Renal cortical epithelial cell (primary cell): Measurements from ENCODE around the gene CIDEC. TPM values are rescaled to one million over a fixed set of nuclear protein-coding genes. Genes with fewer than 3 reads are reported as not detected.

Experiments
- total RNA-seq: library from RNA; depleted of rRNA; stranded (reverse); fragments of >200 nt; gene quantifications from 2 replicates; pipeline ENCODE4 v1.2.3, GENCODE V29; 2014

The CIDEC gene
- total RNA-seq, 1 donor from 2014 or later: 0.10 TPM

Other genes starting within 250 kb of the CIDEC start
- 37.4 and 57.1 TPM in 2 replicates for gene MTMR14, start 230.7 kb downstream of the CIDEC start, total RNA-seq
- not detected in 2 replicates for gene CPNE9, start 176.4 kb downstream of the CIDEC start, total RNA-seq
- gene BRPF1, start 148.5 kb downstream of the CIDEC start, total RNA-seq: 15.5 and 23.6 TPM in 2 replicates
- gene OGG1, start 130.3 kb downstream of the CIDEC start, total RNA-seq: 6.1 and 11.9 TPM in 2 replicates
- 28.7 and 38.7 TPM in 2 replicates for gene CAMK1, start 110.3 kb downstream of the CIDEC start, total RNA-seq
- gene TADA3, start 87.8 kb downstream of the CIDEC start, total RNA-seq: 55.2 and 57.5 TPM in 2 replicates
- 212 and 474 TPM in 2 replicates for gene ARPC4, start 87.2 kb downstream of the CIDEC start, total RNA-seq
- 10.4 and 33.6 TPM in 2 replicates for gene TTLL3, start 70.0 kb downstream of the CIDEC start, total RNA-seq
- 17.2 and 17.4 TPM in 2 replicates for gene RPUSD3, start 36.2 kb downstream of the CIDEC start, total RNA-seq
- 31.1 and 38.4 TPM in 2 replicates for gene JAGN1, start 10.4 kb upstream of the CIDEC start, total RNA-seq
- 0.69 and 1.3 TPM in 2 replicates for gene IL17RE, start 22.6 kb upstream of the CIDEC start, total RNA-seq
- gene IL17RC, start 36.8 kb upstream of the CIDEC start, total RNA-seq: 18.9 and 29.9 TPM in 2 replicates
- gene CRELD1, start 53.6 kb upstream of the CIDEC start, total RNA-seq: 35.9 and 74.2 TPM in 2 replicates
- gene PRRT3, start 72.2 kb upstream of the CIDEC start, total RNA-seq: 1.0 and 3.0 TPM in 2 replicates
- gene EMC3, start 106.6 kb upstream of the CIDEC start, total RNA-seq: 58.3 and 107 TPM in 2 replicates
- gene FANCD2, start 146.2 kb upstream of the CIDEC start, total RNA-seq: 7.3 and 16.7 TPM in 2 replicates
- gene FANCD2OS, start 228.0 kb upstream of the CIDEC start, total RNA-seq: not detected in 2 replicates
- 120 and 175 TPM in 2 replicates for gene BRK1, start 235.4 kb upstream of the CIDEC start, total RNA-seq